Esophagus muscularis mucosa (tissue), 3 donors: ENCODE measurements around the gene OPA3.

Experiments used
- POLR2A ChIP-seq: fragments of 450-650 bp; IDR thresholded peaks from one replicate; pipeline ENCODE4 v1.6.1; 2017; ENCODE audit warnings: antibody characterized with exemption, moderate library complexity, mild to moderate bottlenecking, low read depth
- TF ChIP-seq, protein P1 (sequence below), 3 experiments: fragments of 200-600 bp in 2 of 3; fragments of 450-650 bp in 1 of 3; sonication (generic) in 2 of 3; IDR thresholded peaks; one replicate each; pipeline ENCODE4 v1.5.1; 2017 to 2019; ENCODE audit warnings: antibody characterized with exemption in 3 of 3, mild to moderate bottlenecking in 2 of 3, moderate library complexity in 1 of 3

- TF ChIP-seq, protein P1, sequence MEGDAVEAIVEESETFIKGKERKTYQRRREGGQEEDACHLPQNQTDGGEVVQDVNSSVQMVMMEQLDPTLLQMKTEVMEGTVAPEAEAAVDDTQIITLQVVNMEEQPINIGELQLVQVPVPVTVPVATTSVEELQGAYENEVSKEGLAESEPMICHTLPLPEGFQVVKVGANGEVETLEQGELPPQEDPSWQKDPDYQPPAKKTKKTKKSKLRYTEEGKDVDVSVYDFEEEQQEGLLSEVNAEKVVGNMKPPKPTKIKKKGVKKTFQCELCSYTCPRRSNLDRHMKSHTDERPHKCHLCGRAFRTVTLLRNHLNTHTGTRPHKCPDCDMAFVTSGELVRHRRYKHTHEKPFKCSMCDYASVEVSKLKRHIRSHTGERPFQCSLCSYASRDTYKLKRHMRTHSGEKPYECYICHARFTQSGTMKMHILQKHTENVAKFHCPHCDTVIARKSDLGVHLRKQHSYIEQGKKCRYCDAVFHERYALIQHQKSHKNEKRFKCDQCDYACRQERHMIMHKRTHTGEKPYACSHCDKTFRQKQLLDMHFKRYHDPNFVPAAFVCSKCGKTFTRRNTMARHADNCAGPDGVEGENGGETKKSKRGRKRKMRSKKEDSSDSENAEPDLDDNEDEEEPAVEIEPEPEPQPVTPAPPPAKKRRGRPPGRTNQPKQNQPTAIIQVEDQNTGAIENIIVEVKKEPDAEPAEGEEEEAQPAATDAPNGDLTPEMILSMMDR (IDR thresholded peaks at IDR 0.05), result no peak
- no peak for TF ChIP-seq POLR2A
Observed at GRCh38 chr19:45623984-45624383, 39.4 kb upstream of the OPA3 start.
